Skin epidermis (tissue), 12 donors: ENCODE measurements around the gene SEC22B.
A peak's percentile ranks its signal among the peaks of the same experiment; 100 is the strongest.
"Not testable (repeated sequence)": the region's sequence is repeated elsewhere in the genome, so short reads cannot be mapped to it uniquely, and the experiment has no call there.

Source experiments
- H3K27ac ChIP-seq, 21 experiments: fragments of 200-600 bp; sonication (generic) in 11 of 21; one replicate each; pipeline ENCODE4 v1.5.0; 2020; ENCODE audit warnings: mild to moderate bottlenecking in 3 of 21, inconsistent platforms in 2 of 21, moderate library complexity in 2 of 21
- H3K4me3 ChIP-seq, 7 experiments: fragments of 200-600 bp; sonication (generic) in 2 of 7; one replicate each; pipeline ENCODE4 v1.5.0; 2020; ENCODE audit warnings: inconsistent platforms in 2 of 7, mild to moderate bottlenecking in 2 of 7, moderate library complexity in 1 of 7

SEC22B gene

DNA sequence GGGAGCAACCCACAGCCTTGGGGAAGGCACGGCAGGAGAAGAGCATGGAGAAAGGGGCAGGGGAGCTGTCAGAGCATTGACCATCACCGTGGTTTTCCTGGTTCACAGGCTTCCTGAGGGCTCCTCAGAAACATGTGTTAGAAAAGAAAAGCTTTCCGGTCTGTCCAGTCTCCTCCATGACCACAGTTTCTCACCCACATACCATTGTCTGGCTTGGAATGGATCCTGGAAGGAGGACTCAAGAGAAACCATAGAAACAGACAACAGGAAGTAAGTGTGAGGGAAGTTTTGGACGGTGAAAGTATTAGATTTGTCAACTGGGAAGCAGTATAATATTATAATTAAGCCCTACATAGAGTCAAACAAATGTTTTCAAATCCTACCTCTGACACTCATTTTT lies 55.8 kb downstream of the SEC22B start:
- H3K27ac ChIP-seq, H3K4me3 ChIP-seq: not testable (repeated sequence)

DNA sequence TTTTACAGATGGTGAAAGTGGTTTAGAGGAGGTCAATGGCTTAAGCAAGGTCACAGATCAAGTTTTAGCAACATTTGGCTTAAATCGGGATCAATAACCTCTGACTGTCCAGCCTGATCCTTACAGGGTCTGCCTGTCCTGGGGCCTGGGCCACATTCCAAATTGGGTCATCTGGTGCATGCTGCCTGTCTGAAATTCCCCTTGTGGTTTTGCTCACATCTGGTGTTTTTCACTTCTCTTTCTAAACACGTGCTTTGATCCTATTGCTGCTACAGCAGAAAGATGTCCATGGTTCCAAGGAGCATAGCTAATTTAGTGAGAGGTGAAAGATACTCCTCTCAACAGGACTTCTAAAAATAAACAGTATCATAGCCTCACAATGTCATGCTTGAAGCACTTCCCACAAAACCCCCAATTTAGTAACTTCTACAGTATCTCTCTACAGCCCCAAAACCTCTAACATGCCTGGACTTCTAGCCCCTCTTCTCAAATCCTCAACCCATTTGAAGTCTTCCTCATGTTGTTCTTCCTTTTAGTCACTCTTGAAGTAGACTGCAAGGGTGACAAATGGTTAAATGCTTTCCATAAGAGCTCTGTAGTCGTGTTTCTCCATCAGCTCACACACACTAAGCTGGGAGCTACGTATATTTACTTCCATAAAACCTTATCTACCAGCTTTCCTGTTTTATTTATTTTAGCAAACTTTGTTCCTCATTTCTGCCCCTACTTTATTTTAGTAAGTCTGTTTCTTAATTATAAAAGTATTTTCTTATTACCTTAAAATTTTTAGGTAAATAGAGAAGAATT lies 58.7 kb downstream of the SEC22B start:
- not testable (repeated sequence) for H3K4me3 ChIP-seq
- peak overlapping the region in 1 of 21 experiments; percentile 42 for H3K27ac ChIP-seq

DNA sequence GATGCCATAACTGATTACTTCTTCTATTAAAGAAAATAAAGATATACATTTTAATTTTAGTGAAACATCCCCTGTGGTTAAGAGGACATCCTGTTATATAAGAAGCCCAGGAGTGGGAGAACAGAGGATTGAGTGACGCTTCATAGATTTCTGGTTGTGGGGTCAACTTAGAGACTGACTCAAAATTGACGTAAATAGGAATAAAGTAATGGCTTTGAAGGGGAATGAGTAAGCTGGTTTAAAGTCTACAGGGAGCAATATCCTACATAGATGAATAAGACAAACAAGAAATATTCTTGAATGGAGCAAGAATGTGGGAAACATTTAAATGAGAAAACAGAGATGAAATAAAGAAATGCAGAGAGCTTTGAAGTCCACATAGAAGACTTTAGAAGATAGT lies 60.2 kb downstream of the SEC22B start:
- not testable (repeated sequence) for H3K4me3 ChIP-seq, H3K27ac ChIP-seq

GRCh38 chr1:120113134-120113533 lies 63.2 kb downstream of the SEC22B start:
- H3K27ac ChIP-seq, H3K4me3 ChIP-seq: not testable (repeated sequence)

DNA sequence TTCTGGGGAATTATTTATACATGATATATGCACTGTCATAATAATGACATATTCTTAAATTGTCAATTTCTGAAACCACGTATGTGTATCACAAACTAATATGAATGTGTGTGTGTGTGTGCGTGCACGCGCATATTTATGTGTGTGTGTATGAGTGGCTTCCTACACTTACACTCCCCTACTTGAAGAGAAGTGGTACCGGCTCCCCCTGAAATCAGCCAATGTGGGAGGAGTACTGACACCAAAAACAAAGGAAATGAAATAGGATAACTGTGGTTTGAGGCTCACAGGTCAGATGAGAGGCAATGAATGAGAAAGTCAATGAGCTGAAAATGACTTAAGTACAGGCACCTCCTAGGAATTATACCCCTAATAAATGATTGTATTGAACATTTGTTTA lies 64.1 kb downstream of the SEC22B start:
- H3K27ac ChIP-seq, H3K4me3 ChIP-seq: not testable (repeated sequence)

GRCh38 chr1:120111771-120112170 lies 64.5 kb downstream of the SEC22B start:
- H3K27ac ChIP-seq, H3K4me3 ChIP-seq: not testable (repeated sequence)

GRCh38 chr1:120111008-120111407 lies 65.3 kb downstream of the SEC22B start:
- not testable (repeated sequence) for H3K4me3 ChIP-seq, H3K27ac ChIP-seq

DNA sequence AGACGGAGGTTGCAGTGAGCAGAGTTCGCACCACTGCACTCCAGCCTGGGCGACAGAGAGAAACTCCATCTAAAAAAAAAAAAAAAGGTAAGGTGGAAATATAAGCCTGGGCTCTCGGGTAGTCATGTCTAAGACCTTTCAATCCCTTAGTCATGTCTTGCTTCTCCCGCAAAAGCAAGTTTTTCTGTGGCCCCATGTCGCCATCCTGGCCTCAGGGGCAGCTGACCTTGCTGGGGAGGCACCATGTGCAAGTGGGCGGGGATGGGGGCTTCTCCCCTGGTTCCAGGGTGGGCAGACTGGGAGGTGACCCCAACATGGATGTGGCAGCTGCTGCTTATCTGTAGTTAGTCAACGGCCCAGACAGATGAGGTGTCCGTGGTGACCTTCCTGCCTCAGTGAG lies 66.7 kb downstream of the SEC22B start:
- not testable (repeated sequence) for H3K27ac ChIP-seq, H3K4me3 ChIP-seq

DNA sequence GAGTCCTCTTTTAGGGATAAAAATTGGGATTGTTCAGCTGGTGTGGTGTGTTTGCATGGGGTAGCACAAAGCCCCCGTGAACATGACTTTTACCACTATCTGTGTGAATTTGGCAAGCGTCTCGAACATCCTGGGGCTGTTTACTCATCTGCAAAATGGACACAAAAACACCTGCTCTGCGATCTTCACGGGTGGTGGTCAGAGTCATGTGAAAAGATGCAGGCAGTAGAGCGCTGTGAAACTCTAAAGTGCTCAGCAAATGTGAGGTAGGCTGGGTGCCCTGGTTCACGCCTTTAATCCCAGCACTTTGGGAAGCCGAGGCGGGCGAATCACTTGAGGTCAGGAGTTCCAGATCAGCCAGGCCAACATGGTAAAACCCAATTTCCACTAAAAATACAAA lies 67.1 kb downstream of the SEC22B start:
- not testable (repeated sequence) for H3K4me3 ChIP-seq, H3K27ac ChIP-seq

GRCh38 chr1:120105288-120105687 lies 71.0 kb downstream of the SEC22B start:
- H3K27ac ChIP-seq, H3K4me3 ChIP-seq: not testable (repeated sequence)

DNA sequence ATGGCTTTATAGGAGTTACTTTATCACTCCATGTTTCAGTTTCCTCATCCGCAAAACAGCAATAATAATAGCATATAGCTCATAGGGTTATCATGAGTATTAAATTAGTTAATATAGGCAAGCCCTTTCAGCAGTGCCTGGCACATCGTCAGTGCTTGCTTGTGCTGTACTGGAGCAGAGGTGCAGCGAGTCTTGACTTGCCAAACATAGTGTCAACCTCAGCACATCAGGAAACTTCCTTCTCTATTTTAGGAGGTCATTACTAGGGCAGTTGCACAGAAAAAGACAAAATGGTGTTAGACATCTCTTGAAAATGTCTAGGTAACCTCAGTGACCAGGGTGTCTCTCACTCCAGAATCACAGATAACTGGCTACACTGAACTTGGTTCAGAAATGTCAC lies 72.6 kb downstream of the SEC22B start:
- not testable (repeated sequence) for H3K4me3 ChIP-seq, H3K27ac ChIP-seq

DNA sequence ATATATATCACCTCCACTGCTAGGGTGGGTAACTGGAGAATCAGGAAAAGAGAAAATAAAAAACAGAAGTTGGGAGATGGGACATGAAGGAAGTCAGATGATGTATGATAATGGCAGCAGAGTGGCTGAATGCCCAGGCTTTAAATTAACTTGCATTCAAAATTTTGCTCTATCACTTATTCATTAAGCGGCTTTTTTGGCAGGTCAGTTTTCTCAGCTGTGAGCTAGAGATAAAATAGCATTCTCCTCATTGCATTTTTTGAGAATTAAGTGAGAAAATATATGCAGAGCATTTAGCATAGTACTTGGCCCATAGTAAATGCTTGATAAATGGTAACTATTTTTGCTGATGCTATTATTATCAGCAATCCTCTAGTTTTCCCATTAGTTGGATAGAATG lies 74.7 kb downstream of the SEC22B start:
- not testable (repeated sequence) for H3K27ac ChIP-seq, H3K4me3 ChIP-seq
